HG03103 (cell line): ENCODE measurements around the gene SLC6A9.

ENCODE experiments used
- ATAC-seq: cut with Tn5 transposase; IDR thresholded peaks from one replicate; pipeline ENCODE4 v1.9.1; 2021; ENCODE audit warnings: low read depth; ENCODE audit not compliant: unreplicated experiment

The SLC6A9 gene

GRCh38 chr1:43953361-43953760 lies 77.9 kb downstream of the SLC6A9 start:
- no peak for ATAC-seq

GRCh38 chr1:43952731-43953346 lies 78.4 kb downstream of the SLC6A9 start:
- ATAC-seq: no peak

- no peak for ATAC-seq
These were observed 80.0 kb downstream of the SLC6A9 start for GRCh38 chr1:43951021-43951985.

- no peak for ATAC-seq
These were observed 81.6 kb downstream of the SLC6A9 start for GRCh38 chr1:43949678-43950077.

- no peak for ATAC-seq
These were observed 83.3 kb downstream of the SLC6A9 start for GRCh38 chr1:43947874-43948437.

- peak; percentile 6 for ATAC-seq
These were observed 84.0 kb downstream of the SLC6A9 start for GRCh38 chr1:43947061-43947873.
